B cell (primary cell): ENCODE data around the gene TBC1D14.

Experiments used
- CTCF ChIP-seq: fragments of 200-600 bp; IDR thresholded peaks from one replicate; pipeline ENCODE4 v1.8.0; 2022; ENCODE audit warnings: antibody characterized with exemption, mild to moderate bottlenecking
- EZH2 ChIP-seq: IDR thresholded peaks from 2 replicates; pipeline ENCODE4 v1.6.1; 2012; ENCODE audit warnings: borderline replicate concordance, low read depth, mild to moderate bottlenecking, moderate library complexity, low read length; ENCODE audit not compliant: insufficient read depth, poor library complexity, severe bottlenecking

- TF ChIP-seq CTCF (no peak), EZH2 (no peak)
Measured at GRCh38 chr4:7048642-7049041, 139.0 kb downstream of the TBC1D14 start.
